GM23338 (cell line): ENCODE results near the gene RFX8. TPM values are rescaled to one million over a fixed set of nuclear protein-coding genes. Genes with fewer than 3 reads are reported as not detected.
A peak's percentile ranks its signal among the peaks of the same experiment; 100 is the strongest.

Experiments
- ATAC-seq: fragments of 200-7000 bp; cut with Tn5 transposase; 3 replicates; pipeline ENCODE4 v1.9.1; 2020
- DNase-seq: peaks from one replicate; pipeline ENCODE4 v3.0.0-alpha.2; 2015; ENCODE audit warnings: low spot score
- H2AFZ ChIP-seq: fragments of 200-600 bp; sonication (generic); 2 replicates; pipeline ENCODE4 v1.8.0; 2016; ENCODE audit warnings: antibody characterized with exemption, mild to moderate bottlenecking, moderate library complexity
- H3F3A ChIP-seq: fragments of 200-600 bp; sonication (generic); replicated peaks from 2 replicates; pipeline ENCODE4 v1.8.0; 2017; ENCODE audit warnings: antibody characterized with exemption, mixed run types, low read depth
- H3K27ac ChIP-seq: fragments of 200-600 bp; sonication (generic); 2 replicates; pipeline ENCODE4 v1.6.1; 2016; ENCODE audit warnings: low read depth
- H3K27me3 ChIP-seq: fragments of 200-600 bp; sonication (generic); 2 replicates; pipeline ENCODE4 v1.8.0; 2016; ENCODE audit warnings: mild to moderate bottlenecking, mixed run types, moderate library complexity; ENCODE audit not compliant: insufficient read depth
- H3K36me3 ChIP-seq: fragments of 200-600 bp; sonication (generic); 2 replicates; pipeline ENCODE4 v1.8.0; 2016; ENCODE audit warnings: mild to moderate bottlenecking; ENCODE audit not compliant: insufficient read depth
- H3K4me1 ChIP-seq: fragments of 200-600 bp; sonication (generic); 2 replicates; pipeline ENCODE4 v1.8.0; 2016; ENCODE audit warnings: mild to moderate bottlenecking, moderate library complexity; ENCODE audit not compliant: insufficient read depth
- H3K4me2 ChIP-seq: fragments of 200-600 bp; sonication (generic); 2 replicates; pipeline ENCODE4 v1.7.1; 2017; ENCODE audit warnings: mixed run types
- H3K4me3 ChIP-seq: fragments of 200-600 bp; sonication (generic); 2 replicates; pipeline ENCODE4 v1.6.1; 2016; ENCODE audit warnings: mixed run types
- H3K79me2 ChIP-seq: fragments of 200-600 bp; sonication (generic); replicated peaks from 2 replicates; pipeline ENCODE4 v1.8.0; 2017; ENCODE audit warnings: mild to moderate bottlenecking; ENCODE audit not compliant: insufficient read depth
- H3K9me2 ChIP-seq: fragments of 200-600 bp; sonication (generic); 2 replicates; pipeline ENCODE4 v1.8.0; 2017; ENCODE audit not compliant: insufficient read depth
- H4K20me1 ChIP-seq: fragments of 200-600 bp; sonication (generic); replicated peaks from 2 replicates; pipeline ENCODE4 v1.8.0; 2017; ENCODE audit warnings: mild to moderate bottlenecking; ENCODE audit not compliant: insufficient read depth
- H3K27ac Mint-ChIP-seq: 2 replicates; pipeline ENCODE4 v1.8.0; 2020; ENCODE audit warnings: inconsistent platforms, mild to moderate bottlenecking, moderate library complexity, mixed read lengths
- H3K27me3 Mint-ChIP-seq: 3 replicates; pipeline ENCODE4 v1.8.0; 2022; ENCODE audit warnings: low read depth, mild to moderate bottlenecking, moderate library complexity, mixed read lengths, inconsistent platforms; ENCODE audit not compliant: insufficient read depth, poor library complexity
- H3K36me3 Mint-ChIP-seq: 3 replicates; pipeline ENCODE4 v1.8.0; 2021; ENCODE audit warnings: low read depth, mild to moderate bottlenecking, inconsistent platforms, moderate library complexity, mixed read lengths
- H3K4me1 Mint-ChIP-seq: 3 replicates; pipeline ENCODE4 v1.8.0; 2020; ENCODE audit warnings: mild to moderate bottlenecking, inconsistent platforms, mixed read lengths
- H3K4me3 Mint-ChIP-seq: 3 replicates; pipeline ENCODE4 v1.8.0; 2021; ENCODE audit warnings: moderate library complexity, mild to moderate bottlenecking, inconsistent platforms, mixed read lengths
- H3K9me3 Mint-ChIP-seq: 3 replicates; pipeline ENCODE4 v1.8.0; 2020; ENCODE audit warnings: moderate library complexity, mild to moderate bottlenecking, inconsistent platforms, mixed read lengths
- CREB1 ChIP-seq: fragments of 250-450 bp; sonication (Bioruptor Pico); IDR thresholded peaks from 2 replicates; pipeline ENCODE4 v1.5.0; 2020; ENCODE audit warnings: low read depth, mild to moderate bottlenecking, moderate library complexity
- ETS1 ChIP-seq: IDR thresholded peaks from 2 replicates; pipeline ENCODE4 v1.6.1; 2016; ENCODE audit warnings: antibody characterized with exemption
- EZH2 ChIP-seq: fragments of 200-600 bp; sonication (generic); IDR thresholded peaks from one replicate; pipeline ENCODE4 v1.8.0; 2017; ENCODE audit warnings: antibody characterized with exemption, mild to moderate bottlenecking, low read depth; ENCODE audit not compliant: unreplicated experiment
- JUNB ChIP-seq: IDR thresholded peaks from one replicate; pipeline ENCODE4 v1.6.1; 2016; ENCODE audit warnings: antibody characterized with exemption; ENCODE audit not compliant: unreplicated experiment
- NANOG ChIP-seq: IDR thresholded peaks from 2 replicates; pipeline ENCODE4 v1.6.1; 2016; ENCODE audit warnings: antibody characterized with exemption, borderline replicate concordance
- ZNF114 ChIP-seq: fragments of 250-450 bp; sonication (Bioruptor Pico); IDR thresholded peaks from 2 replicates; pipeline ENCODE4 v1.5.0; 2020; ENCODE audit warnings: mild to moderate bottlenecking, moderate library complexity
- ZNF331 ChIP-seq: fragments of 250-450 bp; sonication (Bioruptor Pico); IDR thresholded peaks from 2 replicates; pipeline ENCODE4 v1.5.0; 2020; ENCODE audit warnings: low read depth, mild to moderate bottlenecking, moderate library complexity
- ZNF462 ChIP-seq: fragments of 250-450 bp; sonication (Bioruptor Pico); IDR thresholded peaks from 2 replicates; pipeline ENCODE4 v1.5.0; 2020; ENCODE audit warnings: mild to moderate bottlenecking, moderate library complexity
- polyA plus RNA-seq: library from polyadenylated mRNA; unstranded; fragments of >200 nt; fragmentation: Nextera tagmentation; extraction: Ambion mirVana; gene quantifications from 2 replicates; pipeline ENCODE4 v1.2.1, GENCODE V29; 2016
- total RNA-seq: library from RNA; depleted of rRNA; stranded (reverse); fragments of >200 nt; shearing (Covaris generic); gene quantifications from 2 replicates; pipeline ENCODE4 v1.2.3, GENCODE V29; 2014

The RFX8 gene
- total and polyA plus RNA-seq, 2 experiments from 2014 or later: 0.65 to 1.5 TPM

- Mint-ChIP-seq H3K4me3 (no peak overlapping the region), H3K4me1 (peaks cover 34% of the 10 kb centered on the region), H3K9me3 (peaks cover 19% of the 10 kb centered on the region), H3K27me3 (peaks cover 9% of the 10 kb centered on the region), H3K36me3 (peaks cover 23% of the 10 kb centered on the region), H3K27ac (no peak overlapping the region)
- no peaks in the 10 kb centered on the region for H3K79me2 ChIP-seq
- ATAC-seq (peak; percentile 66), DNase-seq (peak; percentile 21)
- H3K9me2 ChIP-seq: peaks cover 12% of the 10 kb centered on the region
- peak overlapping the region; percentile 56 for H3K4me2 ChIP-seq
- H3F3A ChIP-seq: no peaks in the 10 kb centered on the region
- TF ChIP-seq ZNF462 (CRISPR knock-in tag): peak; percentile 69
- no peak for TF ChIP-seq ZNF114
- TF ChIP-seq NANOG: peak; percentile 93
- no peak overlapping the region for H2AFZ ChIP-seq
- no peak overlapping the region for H3K27ac ChIP-seq
- peaks cover 4% of the 10 kb centered on the region; the same call in 1 of the 2 replicates for H3K36me3 ChIP-seq
- H4K20me1 ChIP-seq: no peaks in the 10 kb centered on the region
- H3K4me1 ChIP-seq: peaks cover 27% of the 10 kb centered on the region
- no peak overlapping the region for H3K4me3 ChIP-seq
- H3K27me3 ChIP-seq: no peaks in the 10 kb centered on the region
Measured at GRCh38 chr2:101517758-101518271, 42.9 kb upstream of the RFX8 start.

- Histone ChIP-seq H3K79me2 (no peaks in the 10 kb centered on the region), H3K9me2 (peaks cover 7% of the 10 kb centered on the region; the same call in 1 of the 2 replicates), H4K20me1 (no peaks in the 10 kb centered on the region), H3K27ac (no peak overlapping the region), H3K4me2 (peak overlapping the region; percentile 56), H3K4me3 (no peak overlapping the region), H3F3A (no peaks in the 10 kb centered on the region), H2AFZ (no peak overlapping the region), H3K4me1 (peaks cover 27% of the 10 kb centered on the region), H3K36me3 (peaks cover 4% of the 10 kb centered on the region; the same call in 1 of the 2 replicates), H3K27me3 (no peaks in the 10 kb centered on the region)
- ATAC-seq (no peak), DNase-seq (no peak)
- H3K36me3 Mint-ChIP-seq: peaks cover 23% of the 10 kb centered on the region
- no peak overlapping the region for H3K27ac Mint-ChIP-seq
- TF ChIP-seq EZH2 (no peak), CREB1 (CRISPR knock-in tag) (no peak), ETS1 (no peak), ZNF331 (CRISPR knock-in tag) (no peak), JUNB (no peak)
- H3K4me1 Mint-ChIP-seq: peaks cover 34% of the 10 kb centered on the region
- peaks cover 19% of the 10 kb centered on the region for H3K9me3 Mint-ChIP-seq
- H3K4me3 Mint-ChIP-seq: no peak overlapping the region
- peaks cover 9% of the 10 kb centered on the region for H3K27me3 Mint-ChIP-seq
Measured at GRCh38 chr2:101516823-101517690, 42.1 kb upstream of the RFX8 start.
